ENCODE measurements around the gene MROH7. TPM values are rescaled to one million over a fixed set of nuclear protein-coding genes. Genes with fewer than 3 reads are reported as not detected.

The MROH7 gene
- total and polyA plus RNA-seq, 9 of the 15 experiments (the other 6 are each of a cell fraction or from before 2014, with no cell fraction given), result not detected

DNA sequence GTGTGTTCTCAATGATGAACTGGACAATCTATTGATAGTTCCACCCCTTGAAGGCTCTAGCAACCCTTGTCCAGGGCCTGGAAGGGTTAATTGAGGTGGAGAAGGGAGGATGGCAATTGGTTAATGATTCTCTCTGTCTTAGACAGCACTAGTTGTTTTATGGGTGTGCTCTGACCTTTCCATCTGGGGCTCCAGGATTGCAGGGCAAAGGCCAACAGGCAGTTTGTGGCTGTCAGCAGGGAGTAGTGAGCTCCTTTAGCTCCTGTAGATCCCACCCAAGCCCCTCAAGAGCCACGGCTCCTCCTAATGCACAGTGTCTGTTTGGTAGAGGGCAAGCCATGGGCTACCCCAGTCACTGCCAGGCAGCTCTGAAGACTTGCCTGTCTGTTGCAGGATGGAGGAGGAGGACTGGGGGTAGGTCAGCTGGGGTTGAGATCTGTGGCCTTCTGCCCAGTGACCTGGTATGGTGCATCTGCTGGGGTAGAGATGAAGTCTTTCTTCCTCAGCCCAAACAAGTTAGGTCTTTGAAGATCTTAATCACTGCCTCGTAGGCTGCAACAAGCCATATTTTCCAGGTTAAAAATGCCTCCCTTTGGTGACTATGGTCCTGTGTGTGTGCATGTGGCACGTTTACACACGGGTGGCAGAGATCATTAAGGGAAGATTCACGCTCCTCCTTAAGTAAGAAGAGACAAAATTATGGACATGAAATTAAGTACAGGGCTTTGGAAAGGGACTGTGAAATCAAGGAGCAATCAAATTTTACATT lies 7.7 kb downstream of the MROH7 start:
- POLR2A ChIA-PET, result interaction anchor here (1.4 kb wide), 1 partner anchor 9 kb away, joined by 4 read pairs; no protein-coding TSS in a partner anchor
- no peaks in the 10 kb centered on the region for H4K20me1 ChIP-seq (replicated peaks; ENCODE audit: control insufficient read depth, insufficient read depth, low read length)
- H3K36me3 ChIP-seq (ENCODE audit: control insufficient read depth, insufficient read depth, low read length), result no peaks in the 10 kb centered on the region
- H2AFZ ChIP-seq (ENCODE audit: low read depth, low read length), result no peak overlapping the region
- CTCF ChIA-PET (ENCODE audit: low intra/inter-chr PET ratio), result no interaction called here
- H3K9me1 ChIP-seq (ENCODE audit: control insufficient read depth, insufficient read depth, low read length), result no peaks in the 10 kb centered on the region
- H3K4me3 ChIP-seq, result no peak overlapping the region
- peaks cover 9 to 21% of the 10 kb centered on the region in 2 experiments for H3K27me3 ChIP-seq (ENCODE audit: control insufficient read depth in 2 of 2, insufficient read depth in 2 of 2, low read length in 2 of 2)
- H3K79me2 ChIP-seq (ENCODE audit: control insufficient read depth, insufficient read depth, low read length), result no peaks in the 10 kb centered on the region
- ATAC-seq (no peak), FAIRE-seq (peak; percentile 52), DNase-seq (ENCODE audit: extremely low read depth in 1 of 4, low spot score in 3 of 4) (peak in 2 of 4 experiments; percentile 4)
- BruUV-seq (replicated peaks), result no TSS peak
- H3K9me3 ChIP-seq (replicated peaks; ENCODE audit: control insufficient read depth, insufficient read depth, low read depth, low read length), result no peaks in the 10 kb centered on the region
- no peak overlapping the region for H3K9ac ChIP-seq (ENCODE audit: insufficient read depth in 1 of 2, low read depth in 2 of 2, low read length in 2 of 2)
- no peaks in the 10 kb centered on the region for H3K4me1 ChIP-seq (replicated peaks in 1 of 2; ENCODE audit: control insufficient read depth in 2 of 2, insufficient read depth in 2 of 2, low read length in 2 of 2)
- TF ChIP-seq ZNF780A (CRISPR knock-in tag; IDR thresholded peaks at IDR 0.05) (no peak), PHF21A (IDR thresholded peaks at IDR 0.05; ENCODE audit: borderline replicate concordance, low read depth) (no peak), FOS (IDR thresholded peaks at IDR 0.05; ENCODE audit: extremely low read depth, insufficient read length) (no peak), MEIS2 (IDR thresholded peaks at IDR 0.05; ENCODE audit: partially characterized antibody) (no peak), ZNF436 (CRISPR knock-in tag; IDR thresholded peaks at IDR 0.05) (no peak), BRD4 (IDR thresholded peaks at IDR 0.05) (no peak), ZBTB17 (CRISPR knock-in tag; IDR thresholded peaks at IDR 0.05) (no peak), RBM15 (IDR thresholded peaks at IDR 0.05; ENCODE audit: insufficient read depth, low read length) (no peak), GTF2A2 (tag; IDR thresholded peaks at IDR 0.05) (no peak)
- intact Hi-C loops (cut with micrococcal nuclease) (no loop called here), in situ Hi-C loops (cut with MboI) (no loop called here)
- no peak overlapping the region for H3K4me2 ChIP-seq (ENCODE audit: insufficient read depth, low read length)
- 2% methylated on average over 5 of the region's 5 CpGs for WGBS (ENCODE audit: insufficient coverage, low coverage, missing lambda C conversion rate)
- H3K27ac ChIP-seq (ENCODE audit: extremely low read depth, low read depth, low read length), result no peak overlapping the region
